ENCODE measurements around the gene CTXND1.

The CTXND1 gene

GRCh38 chr15:80217327-80217900 lies 34.6 kb downstream of the CTXND1 start:
- DNase-seq (ENCODE audit: low read depth), result no peak
- H3K4me3 ChIP-seq (ENCODE audit: low read depth, low read length), result no peak overlapping the region
- TF ChIP-seq, protein P1, sequence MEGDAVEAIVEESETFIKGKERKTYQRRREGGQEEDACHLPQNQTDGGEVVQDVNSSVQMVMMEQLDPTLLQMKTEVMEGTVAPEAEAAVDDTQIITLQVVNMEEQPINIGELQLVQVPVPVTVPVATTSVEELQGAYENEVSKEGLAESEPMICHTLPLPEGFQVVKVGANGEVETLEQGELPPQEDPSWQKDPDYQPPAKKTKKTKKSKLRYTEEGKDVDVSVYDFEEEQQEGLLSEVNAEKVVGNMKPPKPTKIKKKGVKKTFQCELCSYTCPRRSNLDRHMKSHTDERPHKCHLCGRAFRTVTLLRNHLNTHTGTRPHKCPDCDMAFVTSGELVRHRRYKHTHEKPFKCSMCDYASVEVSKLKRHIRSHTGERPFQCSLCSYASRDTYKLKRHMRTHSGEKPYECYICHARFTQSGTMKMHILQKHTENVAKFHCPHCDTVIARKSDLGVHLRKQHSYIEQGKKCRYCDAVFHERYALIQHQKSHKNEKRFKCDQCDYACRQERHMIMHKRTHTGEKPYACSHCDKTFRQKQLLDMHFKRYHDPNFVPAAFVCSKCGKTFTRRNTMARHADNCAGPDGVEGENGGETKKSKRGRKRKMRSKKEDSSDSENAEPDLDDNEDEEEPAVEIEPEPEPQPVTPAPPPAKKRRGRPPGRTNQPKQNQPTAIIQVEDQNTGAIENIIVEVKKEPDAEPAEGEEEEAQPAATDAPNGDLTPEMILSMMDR (IDR thresholded peaks at IDR 0.05; ENCODE audit: low read depth, low read length, missing control alignments), result no peak
- in situ Hi-C loops (cut with HindIII; ENCODE audit: low sequenced_read_pairs), result no loop called here

- TF ChIP-seq, protein P1 (IDR thresholded peaks at IDR 0.05; ENCODE audit: low read depth, low read length, missing control alignments), result no peak
- no peak overlapping the region for H3K4me3 ChIP-seq (ENCODE audit: low read depth, low read length)
- DNase-seq (ENCODE audit: low read depth), result no peak
- in situ Hi-C loops (cut with HindIII; ENCODE audit: low sequenced_read_pairs), result no loop called here
These were observed 35.1 kb downstream of the CTXND1 start for GRCh38 chr15:80216911-80217310.

- TF ChIP-seq, protein P1 (IDR thresholded peaks at IDR 0.05; ENCODE audit: low read depth, low read length, missing control alignments), result no peak
- in situ Hi-C loops (cut with HindIII; ENCODE audit: low sequenced_read_pairs), result no loop called here
- no peak for DNase-seq (ENCODE audit: low read depth)
- H3K4me3 ChIP-seq (ENCODE audit: low read depth, low read length), result no peak overlapping the region
These were observed 35.9 kb downstream of the CTXND1 start for GRCh38 chr15:80216141-80216540.

DNA sequence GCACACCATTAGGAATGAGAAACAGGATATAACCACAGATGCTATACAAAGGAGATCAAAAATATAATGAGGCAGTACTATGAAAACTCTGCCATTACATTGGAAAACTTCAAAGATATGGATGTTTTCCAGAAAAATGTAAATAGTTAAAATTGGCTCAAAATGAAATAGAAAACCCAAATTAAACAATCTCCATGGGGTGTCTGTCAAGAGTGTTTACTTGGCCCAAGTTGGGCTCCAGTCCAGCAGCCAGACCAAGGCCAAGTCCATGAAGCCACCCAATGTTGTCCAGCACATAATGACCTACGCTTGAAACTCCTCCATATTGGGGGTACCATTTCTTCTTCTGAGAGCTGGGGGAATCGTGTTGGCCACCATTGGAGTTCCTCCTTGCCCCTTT lies 37.1 kb downstream of the CTXND1 start:
- no peak overlapping the region for H3K4me3 ChIP-seq (ENCODE audit: low read depth, low read length)
- no peak for DNase-seq (ENCODE audit: low read depth)
- in situ Hi-C loops (cut with HindIII; ENCODE audit: low sequenced_read_pairs), result no loop called here
- TF ChIP-seq, protein P1 (IDR thresholded peaks at IDR 0.05; ENCODE audit: low read depth, low read length, missing control alignments), result no peak

GRCh38 chr15:80211976-80212375 lies 40.0 kb downstream of the CTXND1 start:
- TF ChIP-seq, protein P1 (IDR thresholded peaks at IDR 0.05; ENCODE audit: low read depth, low read length, missing control alignments), result no peak

DNA sequence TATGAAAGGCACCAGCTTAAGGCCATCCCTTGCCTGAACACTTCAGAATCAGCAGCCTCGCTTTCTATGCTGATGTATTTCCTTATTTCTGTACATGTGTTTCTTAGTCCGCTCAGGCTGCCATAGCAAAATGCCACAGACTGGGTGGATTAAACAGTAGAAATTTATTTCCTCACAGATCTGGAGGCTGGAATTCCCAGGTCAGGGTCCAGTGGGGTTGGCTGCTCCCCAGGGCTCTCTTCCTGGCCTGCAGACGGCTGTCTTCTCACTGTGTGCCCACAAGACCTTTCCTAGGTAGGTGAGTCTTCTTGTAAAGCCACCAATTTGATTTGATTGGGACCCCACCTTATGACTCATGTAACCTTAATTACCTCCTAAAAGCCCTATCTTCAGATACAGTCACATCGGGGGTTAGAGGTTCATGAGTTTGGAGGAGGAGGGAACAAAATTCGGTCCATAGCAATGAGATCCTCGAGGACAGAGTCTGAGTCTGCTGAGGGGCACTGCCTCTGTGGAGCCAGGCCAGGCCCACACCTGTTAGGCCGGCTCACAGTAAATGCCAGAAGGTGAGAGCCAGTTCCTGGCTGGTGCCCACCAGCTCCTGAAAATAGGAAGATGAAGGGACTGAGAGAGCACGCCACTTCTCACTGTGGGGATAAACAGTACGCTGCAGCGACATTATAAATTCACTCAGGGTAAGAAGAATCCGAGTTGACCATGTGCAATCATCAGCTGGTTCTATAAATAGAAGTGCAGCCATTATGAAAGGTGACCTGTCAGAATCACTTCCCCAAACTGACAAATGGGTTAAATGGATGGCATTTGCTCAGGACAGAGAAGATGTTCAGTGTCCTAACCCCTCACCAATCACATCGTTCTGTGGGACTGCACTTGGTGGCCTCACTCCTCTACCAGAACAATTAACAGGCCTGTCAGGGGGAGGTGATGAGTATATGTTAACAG lies 41.1 kb downstream of the CTXND1 start:
- H3K4me3 ChIP-seq (ENCODE audit: low read depth, low read length), result no peak overlapping the region
- no peak for DNase-seq (ENCODE audit: low read depth)
- TF ChIP-seq, protein P1 (IDR thresholded peaks at IDR 0.05; ENCODE audit: low read depth, low read length, missing control alignments), result no peak
- in situ Hi-C loops (cut with HindIII; ENCODE audit: low sequenced_read_pairs), result no loop called here

More at GRCh38 chr15:80211976-80212375, 40.0 kb downstream of the CTXND1 start:
- DNase-seq (ENCODE audit: low read depth), result no peak
- in situ Hi-C loops (cut with HindIII; ENCODE audit: low sequenced_read_pairs), result no loop called here
- H3K4me3 ChIP-seq (ENCODE audit: low read depth, low read length), result no peak overlapping the region
